MM.1S (cell line): ENCODE data around the gene PPP1R16B.

Experiments used
- DNase-seq: peaks from one replicate; pipeline ENCODE4 v3.0.0-alpha.2; 2015
- H2AFZ ChIP-seq: fragments of 300-600 bp; sonication (generic); 2 replicates; pipeline ENCODE4 v1.6.0; 2016; ENCODE audit warnings: antibody characterized with exemption, low read length
- H3F3A ChIP-seq: fragments of 300-600 bp; sonication (generic); 2 replicates; pipeline ENCODE4 v1.6.1; 2016; ENCODE audit warnings: mild to moderate bottlenecking, antibody characterized with exemption, low read length, moderate library complexity, mixed read lengths; ENCODE audit not compliant: insufficient read depth
- H3K27ac ChIP-seq: fragments of 300-600 bp; sonication (generic); 2 replicates; pipeline ENCODE4 v1.5.1; 2016; ENCODE audit warnings: mild to moderate bottlenecking, low read length
- H3K27me3 ChIP-seq: fragments of 300-600 bp; sonication (generic); replicated peaks from 2 replicates; pipeline ENCODE4 v1.6.0; 2016; ENCODE audit warnings: low read length; ENCODE audit not compliant: insufficient read depth
- H3K36me3 ChIP-seq: fragments of 300-600 bp; sonication (generic); replicated peaks from 2 replicates; pipeline ENCODE4 v1.6.1; 2016; ENCODE audit warnings: mild to moderate bottlenecking, low read length, mixed read lengths; ENCODE audit not compliant: insufficient read depth
- H3K4me1 ChIP-seq: fragments of 300-600 bp; sonication (generic); 2 replicates; pipeline ENCODE4 v1.6.1; 2016; ENCODE audit warnings: low read length, mixed read lengths
- H3K4me2 ChIP-seq: fragments of 300-600 bp; sonication (generic); 2 replicates; pipeline ENCODE4 v1.6.0; 2016; ENCODE audit warnings: low read depth, low read length
- H3K4me3 ChIP-seq: fragments of 300-600 bp; sonication (generic); 2 replicates; pipeline ENCODE4 v1.5.1; 2016; ENCODE audit warnings: low read length, mixed read lengths
- H3K79me2 ChIP-seq: fragments of 300-600 bp; sonication (generic); 2 replicates; pipeline ENCODE4 v1.6.1; 2016; ENCODE audit warnings: mixed run types, low read length, mixed read lengths
- H3K9ac ChIP-seq: fragments of 300-600 bp; sonication (generic); 2 replicates; pipeline ENCODE4 v1.6.1; 2016; ENCODE audit warnings: low read length, mixed read lengths
- H3K9me2 ChIP-seq: fragments of 300-600 bp; sonication (generic); replicated peaks from 2 replicates; pipeline ENCODE4 v1.6.1; 2016; ENCODE audit warnings: mild to moderate bottlenecking, low read length, mixed read lengths; ENCODE audit not compliant: insufficient read depth
- H3K9me3 ChIP-seq: fragments of 300-600 bp; sonication (generic); replicated peaks from 2 replicates; pipeline ENCODE4 v1.6.1; 2016; ENCODE audit warnings: mild to moderate bottlenecking, low read length, mixed read lengths; ENCODE audit not compliant: insufficient read depth
- H4K20me1 ChIP-seq: fragments of 300-600 bp; sonication (generic); 2 replicates; pipeline ENCODE4 v1.6.1; 2016; ENCODE audit warnings: mild to moderate bottlenecking, low read length, moderate library complexity, mixed read lengths; ENCODE audit not compliant: insufficient read depth
- EZH2 ChIP-seq: fragments of 300-600 bp; sonication (generic); optimal IDR thresholded peaks from 2 replicates; pipeline ENCODE3; 2017; ENCODE audit warnings: low read depth, mild to moderate bottlenecking, antibody characterized with exemption, low read length, mixed read lengths
- EZH2phosphoT487 ChIP-seq: fragments of 300-600 bp; sonication (generic); IDR thresholded peaks from 2 replicates; pipeline ENCODE4 v1.6.1; 2018; ENCODE audit warnings: antibody characterized with exemption, low read length
- TF ChIP-seq, protein P1 (sequence below): fragments of 300-600 bp; sonication (generic); IDR thresholded peaks from 2 replicates; pipeline ENCODE4 v1.5.1; 2016; ENCODE audit warnings: antibody characterized with exemption, low read length, mixed read lengths

The PPP1R16B gene

DNA sequence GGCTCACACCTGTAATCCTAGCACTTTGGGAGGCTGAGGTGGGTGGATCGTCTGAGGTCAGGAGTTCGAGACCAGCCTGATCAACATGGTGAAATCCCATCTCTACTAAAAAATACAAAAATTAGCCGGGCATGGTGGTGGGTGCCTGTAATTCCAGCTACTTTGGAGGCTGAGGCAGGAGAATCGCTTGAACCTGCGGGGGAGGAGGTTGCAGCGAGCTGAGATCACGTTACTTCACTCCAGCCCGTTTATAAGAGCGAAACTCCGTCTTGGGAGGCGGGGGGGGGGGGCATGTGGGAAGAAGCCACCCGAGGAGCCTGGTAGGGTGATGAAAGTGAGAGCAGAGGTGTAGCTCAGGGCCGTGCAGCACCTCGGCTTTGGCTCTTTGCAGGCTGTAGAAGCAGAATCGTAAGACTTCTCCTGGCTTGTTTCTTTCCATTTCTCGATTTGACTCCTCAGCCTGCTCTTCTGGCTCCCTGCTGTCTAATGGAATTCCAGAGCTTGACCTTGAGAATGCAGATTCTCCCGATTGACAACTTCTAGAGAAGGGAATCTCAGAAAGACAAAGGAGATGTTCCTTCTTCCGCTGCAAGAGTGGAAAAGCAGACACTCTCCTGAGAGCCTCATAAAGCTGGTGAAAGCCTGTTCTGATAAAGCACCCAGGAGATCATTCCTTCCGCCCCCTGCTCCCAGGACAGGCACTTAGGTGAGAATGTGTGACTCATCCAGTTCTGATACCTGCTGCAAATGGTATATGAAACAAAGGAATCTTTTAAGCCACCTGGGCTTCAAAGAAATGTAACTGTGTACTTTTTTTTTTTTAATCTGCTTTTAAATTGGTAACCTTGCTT, 26.0 kb upstream of the PPP1R16B start:
- no peaks in the 10 kb centered on the region for H4K20me1 ChIP-seq
- no peaks in the 10 kb centered on the region for H3K79me2 ChIP-seq
- H3K9me2 ChIP-seq = no peaks in the 10 kb centered on the region
- H3K27me3 ChIP-seq = no peaks in the 10 kb centered on the region
- H3K9me3 ChIP-seq = no peaks in the 10 kb centered on the region
- no peak for DNase-seq
- TF ChIP-seq EZH2phosphoT487 (no peak), EZH2 (no peak)
- TF ChIP-seq, protein P1, sequence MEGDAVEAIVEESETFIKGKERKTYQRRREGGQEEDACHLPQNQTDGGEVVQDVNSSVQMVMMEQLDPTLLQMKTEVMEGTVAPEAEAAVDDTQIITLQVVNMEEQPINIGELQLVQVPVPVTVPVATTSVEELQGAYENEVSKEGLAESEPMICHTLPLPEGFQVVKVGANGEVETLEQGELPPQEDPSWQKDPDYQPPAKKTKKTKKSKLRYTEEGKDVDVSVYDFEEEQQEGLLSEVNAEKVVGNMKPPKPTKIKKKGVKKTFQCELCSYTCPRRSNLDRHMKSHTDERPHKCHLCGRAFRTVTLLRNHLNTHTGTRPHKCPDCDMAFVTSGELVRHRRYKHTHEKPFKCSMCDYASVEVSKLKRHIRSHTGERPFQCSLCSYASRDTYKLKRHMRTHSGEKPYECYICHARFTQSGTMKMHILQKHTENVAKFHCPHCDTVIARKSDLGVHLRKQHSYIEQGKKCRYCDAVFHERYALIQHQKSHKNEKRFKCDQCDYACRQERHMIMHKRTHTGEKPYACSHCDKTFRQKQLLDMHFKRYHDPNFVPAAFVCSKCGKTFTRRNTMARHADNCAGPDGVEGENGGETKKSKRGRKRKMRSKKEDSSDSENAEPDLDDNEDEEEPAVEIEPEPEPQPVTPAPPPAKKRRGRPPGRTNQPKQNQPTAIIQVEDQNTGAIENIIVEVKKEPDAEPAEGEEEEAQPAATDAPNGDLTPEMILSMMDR = no peak
- H3K36me3 ChIP-seq = no peaks in the 10 kb centered on the region
- no peak overlapping the region for H3K4me2 ChIP-seq
- H2AFZ ChIP-seq = no peak overlapping the region
- no peaks in the 10 kb centered on the region for H3K4me1 ChIP-seq
- H3K9ac ChIP-seq = no peak overlapping the region
- H3K27ac ChIP-seq = no peak overlapping the region
- no peak overlapping the region for H3K4me3 ChIP-seq
- no peaks in the 10 kb centered on the region for H3F3A ChIP-seq

DNA sequence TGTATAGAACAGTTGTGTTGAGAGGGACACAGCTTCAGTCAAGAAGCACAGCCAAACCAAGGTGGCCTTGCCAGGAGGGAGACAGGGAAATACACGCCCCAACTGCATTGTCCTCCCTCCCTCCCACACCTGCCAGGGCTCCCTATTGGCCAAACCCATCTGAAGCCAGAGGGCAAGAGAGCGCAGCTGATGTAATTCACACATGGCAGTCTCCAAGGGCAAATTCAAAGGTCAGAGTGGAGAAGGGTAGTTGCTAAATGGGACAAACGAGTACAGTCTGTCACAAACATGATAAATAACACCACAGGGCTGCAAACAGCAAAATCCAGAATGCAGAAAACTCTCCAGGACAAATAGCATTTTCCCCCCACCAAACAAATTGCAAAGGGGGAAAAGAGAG, 23.2 kb upstream of the PPP1R16B start:
- no peaks in the 10 kb centered on the region for H3K27me3 ChIP-seq
- no peak overlapping the region for H3K4me2 ChIP-seq
- H3K4me3 ChIP-seq = no peak overlapping the region
- DNase-seq = no peak
- no peak overlapping the region for H2AFZ ChIP-seq
- TF ChIP-seq, protein P1 = no peak
- TF ChIP-seq EZH2phosphoT487 (no peak), EZH2 (no peak)
- H3K9me3 ChIP-seq = no peaks in the 10 kb centered on the region
- no peak overlapping the region for H3K27ac ChIP-seq
- H3K79me2 ChIP-seq = no peaks in the 10 kb centered on the region
- H3F3A ChIP-seq = no peaks in the 10 kb centered on the region
- no peaks in the 10 kb centered on the region for H3K4me1 ChIP-seq
- H4K20me1 ChIP-seq = no peaks in the 10 kb centered on the region
- no peaks in the 10 kb centered on the region for H3K36me3 ChIP-seq
- H3K9ac ChIP-seq = no peak overlapping the region
- no peaks in the 10 kb centered on the region for H3K9me2 ChIP-seq

DNA sequence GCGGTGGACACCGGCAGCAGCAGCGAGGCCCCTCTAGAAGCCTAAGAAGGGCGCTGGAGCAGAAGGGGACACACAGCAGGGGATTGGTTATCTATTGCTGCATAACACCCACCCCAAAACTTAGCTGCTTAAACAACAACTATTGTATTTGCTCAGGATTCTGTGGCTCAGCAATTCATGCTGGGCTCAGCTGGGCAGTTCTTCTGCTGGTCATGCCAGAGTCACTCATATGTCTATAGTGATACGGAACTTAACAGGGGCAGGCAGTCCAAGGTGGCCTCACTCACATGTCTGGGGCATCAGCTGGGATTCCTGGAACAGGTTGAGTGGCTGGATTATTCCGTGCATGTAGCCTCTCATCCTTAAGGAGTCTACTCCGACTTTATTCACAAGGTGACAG, 17.6 kb upstream of the PPP1R16B start:
- Histone ChIP-seq H4K20me1 (no peaks in the 10 kb centered on the region), H3K9me2 (no peaks in the 10 kb centered on the region), H3K9ac (no peak overlapping the region), H3F3A (no peaks in the 10 kb centered on the region), H3K4me1 (no peaks in the 10 kb centered on the region), H2AFZ (no peak overlapping the region), H3K9me3 (no peaks in the 10 kb centered on the region), H3K4me3 (no peak overlapping the region), H3K27ac (no peak overlapping the region), H3K4me2 (no peak overlapping the region), H3K36me3 (no peaks in the 10 kb centered on the region), H3K27me3 (no peaks in the 10 kb centered on the region), H3K79me2 (no peaks in the 10 kb centered on the region)
- TF ChIP-seq, protein P1 = no peak
- no peak for TF ChIP-seq EZH2phosphoT487
- no peak for TF ChIP-seq EZH2
- DNase-seq = no peak
